HL-60 (cell line): ENCODE data around the gene PSMG1.

Experiments used
- DNase-seq, 2 experiments: peaks; one replicate each; pipeline ENCODE4 v3.0.0-alpha.2; 2010 to 2020; ENCODE audit warnings: low read depth in 1 of 2, low spot score in 1 of 2
- H3K27ac ChIP-seq: fragments of 250-450 bp; sonication (Bioruptor Pico); replicated peaks from 2 replicates; pipeline ENCODE4 v1.5.1; 2020; ENCODE audit warnings: mild to moderate bottlenecking, moderate library complexity
- H3K27me3 ChIP-seq: fragments of 250-450 bp; sonication (Bioruptor Pico); 2 replicates; pipeline ENCODE4 v1.5.1; 2021; ENCODE audit warnings: mild to moderate bottlenecking, moderate library complexity; ENCODE audit not compliant: insufficient read depth, poor library complexity, severe bottlenecking
- H3K4me3 ChIP-seq: replicated peaks from 2 replicates; pipeline ENCODE4 v1.5.1; 2011; ENCODE audit warnings: mild to moderate bottlenecking, control low read depth, low read length; ENCODE audit not compliant: insufficient read depth
- CTCF ChIP-seq: IDR thresholded peaks from one replicate; pipeline ENCODE4 v1.5.1; 2011; ENCODE audit warnings: low read length, control low read depth, inconsistent platforms; ENCODE audit not compliant: insufficient read depth
- GABPA ChIP-seq: IDR thresholded peaks from 2 replicates; pipeline ENCODE4 v1.6.1; 2012; ENCODE audit warnings: low read depth
- POLR2AphosphoS5 ChIP-seq: IDR thresholded peaks from 2 replicates; pipeline ENCODE4 v1.6.1; 2012; ENCODE audit warnings: low read depth
- REST ChIP-seq: IDR thresholded peaks from 2 replicates; pipeline ENCODE4 v1.6.1; 2012; ENCODE audit warnings: low read depth; ENCODE audit not compliant: insufficient replicate concordance
- SPI1 ChIP-seq: IDR thresholded peaks from 2 replicates; pipeline ENCODE4 v1.6.1; 2012; ENCODE audit warnings: low read depth, mild to moderate bottlenecking, borderline replicate concordance

The PSMG1 gene

GRCh38 chr21:39127506-39127905, 55.7 kb downstream of the PSMG1 start:
- Histone ChIP-seq H3K4me3 (no peak overlapping the region), H3K27ac (no peak overlapping the region), H3K27me3 (no peaks in the 10 kb centered on the region)
- TF ChIP-seq SPI1 (no peak), GABPA (no peak), POLR2AphosphoS5 (no peak)
- DNase-seq = no peak

- no peak for DNase-seq
- Histone ChIP-seq H3K27ac (no peak overlapping the region), H3K27me3 (no peaks in the 10 kb centered on the region), H3K4me3 (no peak overlapping the region)
- TF ChIP-seq CTCF (no peak), GABPA (no peak), POLR2AphosphoS5 (no peak), REST (no peak), SPI1 (no peak)
Observed at GRCh38 chr21:39126486-39126806, 56.8 kb downstream of the PSMG1 start.

GRCh38 chr21:39125752-39126485, 57.3 kb downstream of the PSMG1 start:
- no peak overlapping the region; the same call in 1 of the 2 replicates for H3K27ac ChIP-seq
- TF ChIP-seq CTCF (peak; percentile 47), POLR2AphosphoS5 (no peak), GABPA (no peak), REST (no peak), SPI1 (no peak)
- DNase-seq = peak; percentile 28 to 72
- no peak overlapping the region for H3K4me3 ChIP-seq
- no peaks in the 10 kb centered on the region for H3K27me3 ChIP-seq
